HPDE6-E6E7 (cell line): Measurements from ENCODE around the gene GOSR2.
"Not testable (repeated sequence)": the region's sequence is repeated elsewhere in the genome, so short reads cannot be mapped to it uniquely, and the experiment has no call there.

ENCODE experiments used
- DNase-seq: peaks from one replicate; pipeline ENCODE4 v3.0.0; 2011; ENCODE audit warnings: missing footprints; ENCODE audit errors: extremely low spot score

GOSR2 gene

DNA sequence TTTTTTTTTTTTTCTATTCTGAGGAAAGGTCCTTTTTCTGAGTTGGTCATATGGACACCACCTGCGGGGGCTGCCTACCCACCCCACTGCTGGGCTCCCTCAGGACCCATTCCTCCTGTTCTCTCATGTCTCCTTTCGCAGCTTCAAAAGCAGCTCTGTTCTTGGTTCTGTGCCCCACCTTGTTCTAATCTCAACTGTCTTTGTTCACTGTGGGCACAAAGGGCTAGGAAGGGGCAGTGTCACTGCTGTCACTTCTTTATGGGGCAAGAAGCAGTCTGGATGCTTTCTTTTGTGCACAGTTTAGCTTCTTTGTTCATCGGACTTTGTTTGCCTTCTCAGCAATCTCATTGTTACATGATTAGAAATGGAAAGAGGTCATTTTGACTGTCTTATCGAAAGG, 7.1 kb downstream of the GOSR2 start:
- no peak for DNase-seq

DNA sequence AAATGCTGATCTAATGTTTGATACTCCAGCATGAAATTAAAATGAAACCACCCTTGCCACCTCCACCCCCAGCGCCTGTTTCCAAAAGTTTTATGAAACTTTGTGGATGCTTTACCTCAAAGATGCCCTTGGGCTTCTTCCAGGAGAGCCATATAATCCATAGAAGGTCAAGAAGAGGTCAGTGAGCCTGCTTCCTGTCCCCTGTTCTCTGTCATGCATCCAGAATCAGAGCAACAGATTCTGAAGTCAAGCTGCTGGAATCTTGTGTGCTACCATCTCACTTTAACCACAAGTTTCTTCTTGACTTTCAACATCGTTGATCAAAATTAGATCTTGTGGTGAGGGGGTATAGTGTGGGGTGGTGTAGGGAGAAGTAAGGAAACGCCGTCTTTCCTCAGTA, 8.6 kb downstream of the GOSR2 start:
- DNase-seq: no peak

DNA sequence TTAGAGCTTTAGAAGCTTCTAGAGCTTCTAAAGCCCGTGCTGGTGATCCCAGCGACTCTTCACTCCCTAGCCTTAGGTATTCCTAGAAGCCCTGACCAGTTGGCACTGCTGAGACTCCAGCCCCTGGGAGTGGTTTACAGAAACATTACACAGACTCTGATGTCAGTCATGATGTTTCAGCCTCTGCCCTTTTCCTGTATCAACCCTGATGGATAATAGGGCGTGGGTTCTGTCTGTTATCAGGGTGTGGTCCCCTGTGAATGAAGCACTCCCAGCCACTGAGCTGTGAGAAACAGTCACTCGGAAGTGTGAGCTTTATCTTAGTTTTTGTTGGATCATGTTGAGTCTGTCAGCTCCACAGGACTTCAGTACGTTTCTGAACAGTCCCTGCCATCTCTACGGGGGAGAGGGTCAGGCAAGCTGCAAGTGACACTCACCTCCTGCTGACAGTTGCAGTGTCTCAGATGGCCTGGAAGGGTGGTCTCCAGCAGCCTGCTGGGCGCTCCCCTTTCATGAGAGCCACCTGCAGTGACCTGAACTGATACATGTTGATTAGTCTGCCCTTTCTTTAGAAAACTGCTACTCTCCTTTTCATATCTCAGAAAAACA, 12.8 kb downstream of the GOSR2 start:
- no peak for DNase-seq

DNA sequence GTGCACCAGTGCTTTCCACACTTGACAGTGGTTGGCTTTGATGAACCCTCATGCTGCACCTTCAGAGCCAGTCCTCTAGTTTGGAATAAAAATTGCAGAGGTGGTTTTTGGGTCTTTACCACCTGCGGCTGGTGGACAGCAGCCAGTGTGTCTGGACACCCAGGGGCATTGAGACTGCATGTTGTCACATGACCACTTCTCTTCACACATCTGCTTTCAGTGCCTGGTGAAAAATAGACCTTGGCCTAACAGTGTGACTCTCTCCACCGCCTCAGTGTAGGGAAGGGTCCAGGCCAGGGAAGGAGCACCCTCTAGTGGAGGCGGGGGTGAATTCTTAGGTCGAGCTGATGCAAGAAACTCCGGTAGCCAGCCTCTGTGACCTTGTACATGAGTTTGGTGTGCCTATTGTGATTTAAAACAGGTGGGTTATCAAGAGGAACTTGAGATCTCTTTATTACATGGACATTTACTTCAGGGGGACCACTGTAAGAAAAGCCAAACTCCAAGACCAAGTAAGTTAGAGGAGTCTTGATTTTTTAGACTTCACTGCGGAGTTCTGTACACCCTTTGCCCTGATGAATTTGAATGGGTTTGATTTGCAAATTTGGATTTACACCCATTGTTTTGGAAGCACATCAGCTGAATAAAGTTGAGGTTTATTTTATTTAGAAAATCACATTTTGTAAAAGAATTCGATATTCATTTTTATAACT, 17.9 kb downstream of the GOSR2 start:
- peak; percentile 87 for DNase-seq

DNA sequence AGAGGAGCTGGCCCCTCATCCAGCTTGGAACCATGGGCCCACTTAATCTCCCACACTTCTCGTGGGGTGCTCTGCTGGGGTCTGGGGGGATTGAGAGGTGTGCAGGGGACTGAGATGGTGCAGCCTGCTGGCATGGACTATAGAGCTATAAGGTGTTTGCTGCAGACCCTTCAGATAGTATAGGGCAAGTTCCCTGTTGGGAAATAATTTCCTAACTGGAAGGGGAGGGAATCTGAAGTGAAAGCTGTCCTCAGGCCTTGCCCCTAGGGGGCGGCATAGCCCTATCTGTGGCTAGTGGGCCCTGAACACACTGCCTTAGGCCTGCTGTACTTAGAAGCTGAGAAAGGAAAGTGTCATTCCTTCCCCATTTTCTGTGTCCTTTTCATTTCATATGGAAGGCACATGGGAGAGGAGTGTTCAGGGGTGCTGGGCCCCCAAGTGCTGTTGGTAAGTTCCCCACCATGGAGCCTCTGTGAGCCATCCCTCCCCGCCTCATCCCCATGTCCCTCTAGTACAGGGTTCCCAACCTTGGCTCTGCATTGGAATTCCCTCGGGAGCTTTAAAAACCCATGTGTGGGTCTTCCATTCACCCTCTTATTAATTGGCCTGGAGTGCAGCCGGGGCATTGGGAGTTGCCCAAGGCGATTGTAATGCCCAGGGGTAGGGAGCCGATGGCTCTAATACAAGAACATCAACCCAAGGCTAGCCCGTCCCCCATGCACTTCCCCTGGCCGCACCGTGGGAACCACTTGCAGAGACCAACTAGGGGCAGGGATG, 19.7 kb downstream of the GOSR2 start:
- peak; percentile 85 for DNase-seq

DNA sequence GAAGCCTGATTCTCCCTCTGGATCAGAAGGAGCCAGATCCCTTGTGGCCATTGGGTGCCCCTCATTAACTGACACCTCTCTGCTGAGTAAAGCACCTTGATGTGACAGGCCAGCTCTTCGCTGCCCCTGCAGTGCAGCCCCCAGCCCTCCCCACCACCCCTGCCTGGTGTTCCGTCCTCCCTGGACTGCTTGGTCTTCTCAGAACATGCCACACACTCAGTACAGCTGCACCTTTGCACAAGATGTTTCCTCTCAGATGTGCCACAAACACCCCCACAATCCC, 20.2 kb downstream of the GOSR2 start:
- no peak for DNase-seq

DNA sequence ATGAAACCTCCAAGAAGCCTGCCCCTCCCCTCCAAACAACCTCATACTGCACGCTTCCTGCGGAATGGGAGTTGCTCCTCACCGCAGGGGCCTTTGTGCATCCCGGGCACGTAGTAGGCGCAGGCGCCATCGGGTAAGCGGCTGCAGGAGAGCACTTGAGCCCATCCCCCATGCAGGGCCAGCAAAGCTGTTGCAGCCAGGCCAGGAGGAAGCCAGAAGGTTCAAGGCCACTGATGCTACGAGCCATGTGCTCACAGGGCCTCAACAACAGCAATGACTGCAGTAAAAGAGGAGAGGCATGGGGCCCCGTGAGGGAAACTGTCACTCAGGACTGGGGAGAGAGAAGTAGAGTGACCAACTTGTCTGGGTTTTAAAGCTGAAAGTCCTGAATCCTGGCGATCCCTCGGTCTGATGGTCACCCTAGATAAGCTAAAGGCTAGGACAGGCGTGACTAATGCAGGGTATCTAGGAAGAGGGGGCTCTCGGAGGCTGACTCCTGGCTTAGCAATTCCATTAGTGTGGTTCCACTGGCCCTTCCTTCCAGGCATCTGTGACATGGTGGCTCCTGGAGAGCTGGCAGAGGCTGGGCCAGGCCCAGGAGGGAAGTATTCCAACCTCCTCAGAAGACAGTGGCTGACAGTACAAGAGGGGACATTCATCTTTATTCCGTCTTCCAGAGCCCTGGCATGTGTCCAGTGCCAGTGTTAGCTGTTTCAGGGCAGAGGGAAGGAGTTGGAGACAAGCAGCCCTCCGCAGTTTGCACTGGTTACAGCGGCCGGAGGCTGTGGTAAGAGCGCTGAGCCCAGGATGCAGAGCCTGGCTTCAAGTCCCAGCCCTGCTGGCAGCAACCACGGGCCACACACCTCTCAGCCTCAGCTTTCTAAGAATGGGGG, 20.8 kb downstream of the GOSR2 start:
- no peak for DNase-seq

DNA sequence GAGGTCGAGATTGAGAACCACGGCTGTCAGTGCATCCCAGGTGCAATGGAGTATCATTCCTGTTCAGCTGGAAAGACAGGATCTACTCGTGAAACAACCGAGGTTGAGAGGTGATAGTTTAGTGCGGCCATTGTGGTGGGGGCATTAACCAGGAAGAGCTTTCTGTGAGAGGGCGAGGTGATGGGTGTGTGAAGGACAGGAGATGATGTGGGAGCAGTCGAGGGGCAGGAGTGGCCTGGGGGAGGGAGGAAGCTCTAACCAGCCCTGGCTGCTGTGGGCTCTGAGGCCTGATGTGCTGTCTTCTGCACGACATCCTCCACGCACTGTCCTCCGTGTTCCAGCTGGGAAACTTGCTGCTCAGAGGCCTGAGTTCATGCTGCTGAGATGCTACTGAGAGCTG, 22.0 kb downstream of the GOSR2 start:
- no peak for DNase-seq

DNA sequence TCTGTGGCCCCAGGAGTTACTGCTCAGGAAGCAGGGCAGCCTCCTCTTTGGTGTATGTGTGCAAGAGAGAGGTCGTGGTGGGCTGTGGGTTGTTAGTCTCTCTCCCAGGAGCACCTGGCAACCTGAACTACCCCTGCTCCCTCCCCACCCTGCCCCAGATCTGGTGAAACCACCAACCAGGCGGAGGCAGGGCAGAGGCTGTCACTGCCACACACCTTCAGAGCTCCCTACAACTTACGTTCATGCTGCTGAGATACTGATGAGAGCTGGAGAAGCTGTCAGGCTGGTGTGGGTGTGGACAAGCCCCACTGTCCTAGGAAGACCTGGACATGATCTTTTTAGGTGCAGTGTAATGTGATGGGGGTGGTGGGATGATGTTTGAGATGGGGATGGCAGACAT, 24.3 kb downstream of the GOSR2 start:
- no peak for DNase-seq

DNA sequence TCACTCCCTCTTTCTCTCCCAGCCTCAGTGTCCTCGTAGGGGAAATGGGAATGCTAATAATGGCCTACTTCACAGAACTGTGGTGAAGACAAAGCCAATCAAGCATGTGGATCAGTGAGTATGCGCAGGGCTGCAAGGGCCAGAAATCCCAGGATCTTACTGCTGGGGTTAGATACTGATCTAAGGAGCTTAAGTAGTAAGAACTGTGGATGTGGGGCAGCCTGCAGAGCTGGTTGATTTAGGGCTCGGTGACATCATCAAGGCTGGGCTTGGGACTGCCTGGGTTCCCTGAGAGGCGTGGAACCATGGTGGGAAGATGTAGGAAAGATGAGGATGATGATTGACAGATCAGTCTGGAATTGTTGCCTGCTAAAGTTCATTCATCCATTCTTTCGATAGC, 25.6 kb downstream of the GOSR2 start:
- DNase-seq: no peak

DNA sequence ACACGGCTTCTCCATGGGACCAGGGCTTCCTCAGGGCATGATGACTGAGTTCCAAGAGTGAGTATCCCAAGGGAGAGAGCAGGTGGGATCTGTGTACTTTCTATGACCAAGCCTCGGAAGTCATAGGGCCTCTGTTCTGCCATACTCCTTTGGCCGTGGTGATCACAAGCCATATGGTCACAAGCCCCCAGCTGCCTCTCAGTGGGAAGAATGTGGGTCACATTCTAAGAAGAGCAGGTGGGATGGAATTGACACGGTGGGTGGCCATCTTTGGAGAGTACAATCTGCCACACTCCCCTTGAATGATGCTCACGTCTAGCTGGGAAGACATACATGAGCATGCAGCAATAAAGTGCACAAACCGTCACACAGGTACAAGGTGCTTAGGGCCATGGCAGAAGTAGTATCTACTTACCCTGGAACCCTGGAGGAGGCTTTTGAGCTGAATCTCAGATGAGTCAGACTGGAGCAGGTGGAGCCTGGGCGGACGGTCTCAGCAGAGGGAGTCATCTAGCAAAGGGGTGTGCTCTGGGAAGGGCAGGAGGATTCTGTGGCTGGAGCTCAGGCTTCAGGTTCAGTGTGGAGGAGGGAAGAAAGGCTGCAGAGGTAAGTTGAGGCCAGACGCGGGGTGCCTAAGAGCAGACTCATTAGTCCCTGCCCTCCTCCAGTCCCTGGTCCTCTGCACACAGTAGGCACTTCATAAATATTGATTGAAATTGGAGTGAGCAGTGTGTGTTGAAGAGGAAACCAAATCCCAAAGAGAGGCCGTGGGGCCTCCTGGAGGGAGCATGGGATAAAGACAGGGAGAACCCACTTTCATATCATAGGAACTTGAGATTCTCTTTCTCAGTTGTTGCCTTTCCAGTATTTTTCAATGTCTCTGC, 26.6 kb downstream of the GOSR2 start:
- peak; percentile 74 for DNase-seq

DNA sequence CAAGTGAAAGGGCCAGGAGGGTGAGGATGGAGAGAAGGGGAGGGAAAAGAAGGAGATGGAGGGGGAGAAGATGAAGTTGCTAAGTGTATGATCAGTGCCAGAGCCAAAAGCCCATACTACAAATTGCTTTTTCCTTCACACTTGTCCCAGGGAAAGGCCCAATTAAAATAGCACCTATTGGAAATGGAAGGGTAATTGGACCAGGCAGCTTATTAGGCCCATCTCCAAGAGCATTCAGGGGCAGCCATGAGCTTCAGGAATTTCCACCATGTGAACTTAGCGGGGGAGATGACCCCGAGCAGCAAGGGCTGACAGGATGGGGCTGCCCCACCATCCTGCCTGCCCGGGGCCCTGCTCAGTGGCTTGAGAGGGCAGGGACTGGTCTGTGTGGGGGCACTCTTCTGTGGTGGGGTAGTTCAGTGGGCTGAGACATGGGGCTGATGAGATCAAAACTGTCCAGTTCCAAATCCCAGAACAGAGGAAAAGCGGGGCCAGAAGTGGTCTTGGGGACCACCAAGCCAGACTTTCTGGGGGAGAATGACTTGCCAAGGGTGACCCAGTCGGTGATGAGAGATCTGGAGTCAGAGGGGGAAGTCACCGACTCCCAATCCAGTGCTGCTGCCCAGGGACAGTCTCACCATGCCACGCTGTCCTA, 27.5 kb downstream of the GOSR2 start:
- no peak for DNase-seq

DNA sequence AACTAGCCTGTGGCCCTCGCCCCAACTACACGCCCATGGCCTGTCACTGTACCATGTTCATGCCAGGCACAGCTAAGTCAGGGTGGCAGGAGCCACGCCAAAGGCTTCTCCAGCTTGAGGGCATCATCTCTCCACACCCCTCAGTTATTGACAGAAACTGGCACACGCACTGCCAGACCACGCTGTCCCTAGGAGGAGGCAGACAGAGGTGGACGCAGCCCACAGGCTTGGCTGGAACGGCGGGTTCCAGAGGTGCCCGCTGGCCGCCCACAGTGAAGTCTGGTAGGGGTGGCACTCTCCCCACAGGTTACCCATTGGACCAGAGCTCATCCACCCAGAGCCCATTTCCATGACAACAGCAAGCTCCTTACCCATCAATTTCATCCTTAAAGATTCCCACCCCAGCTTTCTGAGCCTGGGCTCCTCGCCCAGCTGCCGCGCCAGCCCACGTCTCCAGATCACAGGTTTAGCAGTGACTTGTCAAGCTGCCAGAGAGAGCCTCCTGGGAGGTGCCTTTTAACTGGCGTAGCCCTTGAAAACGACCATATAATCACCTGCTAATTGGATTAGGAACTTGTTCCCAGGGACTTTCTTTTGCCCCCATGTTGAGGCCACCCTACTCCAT, 28.1 kb downstream of the GOSR2 start:
- no peak for DNase-seq

DNA sequence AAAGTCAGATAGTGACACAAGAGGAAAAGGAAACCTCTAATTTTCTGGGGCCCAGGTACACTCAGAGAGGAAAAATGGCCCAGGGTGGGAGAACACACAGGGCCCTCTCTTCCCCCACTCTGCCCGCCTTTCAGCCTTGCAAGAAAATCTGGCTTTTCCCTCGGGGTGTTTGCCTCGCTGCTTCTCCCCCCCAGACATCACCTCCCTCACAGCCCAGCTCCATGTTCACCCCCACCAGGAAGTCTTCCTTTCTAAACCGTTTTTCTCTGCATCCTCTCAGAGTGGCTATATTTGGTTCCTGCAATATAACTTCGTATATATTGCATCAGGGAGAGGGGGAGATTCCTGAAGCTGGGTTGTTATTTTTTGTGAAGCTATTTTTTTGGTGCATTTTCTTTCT, 28.7 kb downstream of the GOSR2 start:
- no peak for DNase-seq

DNA sequence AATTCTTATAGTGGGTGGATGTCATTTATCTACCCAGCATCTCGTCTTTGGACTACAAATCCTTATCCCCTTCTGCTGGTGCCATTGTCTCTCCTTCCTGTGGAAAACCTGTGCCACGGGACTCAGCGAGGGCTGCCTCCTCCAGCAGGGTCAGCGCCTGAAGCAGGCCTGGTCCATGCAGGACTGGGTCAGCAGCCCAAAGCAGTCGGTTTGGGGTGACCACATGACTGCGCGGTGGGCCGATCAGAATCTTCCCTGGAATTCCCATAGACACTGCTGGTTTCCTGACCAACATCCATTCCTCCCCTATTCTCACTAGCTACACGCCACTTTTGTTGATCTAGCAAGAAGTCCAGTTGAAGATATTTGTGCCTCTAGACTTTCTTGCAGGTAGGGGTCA, 29.2 kb downstream of the GOSR2 start:
- DNase-seq: no peak

DNA sequence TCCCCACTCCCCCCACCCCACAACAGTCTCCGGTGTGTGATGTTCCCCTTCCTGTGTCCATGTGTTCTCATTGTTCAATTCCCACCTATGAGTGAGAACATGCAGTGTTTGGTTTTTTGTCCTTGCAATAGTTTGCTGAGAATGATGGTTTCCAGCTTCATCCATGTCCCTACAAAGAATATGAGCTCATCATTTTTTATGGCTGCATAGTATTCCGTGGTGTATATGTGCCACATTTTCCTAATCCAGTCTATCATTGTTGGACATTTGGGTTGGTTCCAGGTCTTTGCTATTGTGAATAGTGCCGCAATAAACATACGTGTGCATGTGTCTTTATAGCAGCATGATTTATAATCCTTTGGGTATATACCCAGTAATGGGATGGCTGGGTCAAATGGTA, 30.2 kb downstream of the GOSR2 start:
- DNase-seq: not testable (repeated sequence)

DNA sequence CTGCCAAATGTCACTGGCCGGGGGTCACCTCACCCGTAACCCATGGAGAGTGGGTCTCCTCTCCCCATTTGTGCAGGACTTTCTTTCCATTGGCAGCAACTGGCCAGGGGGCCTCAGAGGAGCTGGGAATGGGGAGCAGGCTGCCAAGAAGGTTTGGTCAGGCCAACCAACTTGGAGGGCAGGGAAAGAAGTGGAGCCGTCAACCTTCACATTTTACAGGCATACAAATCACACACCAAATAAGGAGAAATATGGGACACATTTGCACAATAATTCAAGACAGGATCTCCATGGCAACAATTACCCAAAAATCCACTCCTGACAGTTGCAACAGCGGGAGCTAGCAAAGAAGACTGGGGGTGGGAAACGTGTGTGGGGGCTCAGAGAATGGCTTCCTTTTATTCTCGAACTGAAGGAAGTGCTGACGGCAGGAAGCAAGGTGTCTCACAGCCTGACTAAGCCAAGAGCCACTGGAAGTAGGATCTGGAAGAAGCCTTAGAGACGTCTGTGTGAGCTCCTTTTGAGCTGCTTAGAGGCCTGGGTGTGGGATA, 35.2 kb downstream of the GOSR2 start:
- no peak for DNase-seq

DNA sequence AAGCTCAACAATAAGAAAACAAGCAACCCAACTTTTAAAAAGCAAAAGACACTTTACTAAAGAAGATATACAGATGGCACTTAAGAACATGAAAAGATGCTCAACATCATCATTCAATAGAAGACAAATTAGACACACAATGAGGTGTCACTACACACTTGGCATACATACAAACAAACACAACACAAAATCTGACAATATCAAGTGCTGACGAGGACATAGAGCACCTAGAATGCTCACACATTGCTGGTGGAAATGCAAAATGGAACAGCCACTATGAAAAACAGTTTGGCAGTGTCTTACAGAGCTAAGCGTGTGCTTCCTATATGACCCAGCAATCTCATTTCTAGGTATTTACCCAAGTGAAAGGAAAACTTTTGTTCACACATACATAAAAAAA, 37.2 kb downstream of the GOSR2 start:
- DNase-seq: no peak

DNA sequence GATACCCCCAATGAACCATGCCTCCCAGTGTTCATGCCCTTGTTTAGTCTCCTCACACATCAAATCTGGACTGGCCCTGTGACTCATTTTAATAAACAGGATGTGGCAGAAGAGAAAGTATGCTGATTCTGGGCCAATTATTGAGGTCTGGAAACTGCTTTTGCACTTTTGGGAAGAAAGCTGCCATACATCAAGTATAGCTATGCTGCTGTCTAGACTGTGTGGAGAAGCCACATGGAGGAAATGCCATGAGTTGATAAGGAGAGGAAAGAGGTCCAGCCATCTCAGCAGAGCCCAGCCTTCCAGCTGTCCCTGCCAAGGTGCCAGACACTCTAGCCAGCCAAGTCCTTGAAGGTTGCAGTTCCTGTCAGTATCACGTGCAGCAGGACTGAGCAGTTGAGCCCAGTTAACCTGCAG, 39.4 kb downstream of the GOSR2 start:
- no peak for DNase-seq

DNA sequence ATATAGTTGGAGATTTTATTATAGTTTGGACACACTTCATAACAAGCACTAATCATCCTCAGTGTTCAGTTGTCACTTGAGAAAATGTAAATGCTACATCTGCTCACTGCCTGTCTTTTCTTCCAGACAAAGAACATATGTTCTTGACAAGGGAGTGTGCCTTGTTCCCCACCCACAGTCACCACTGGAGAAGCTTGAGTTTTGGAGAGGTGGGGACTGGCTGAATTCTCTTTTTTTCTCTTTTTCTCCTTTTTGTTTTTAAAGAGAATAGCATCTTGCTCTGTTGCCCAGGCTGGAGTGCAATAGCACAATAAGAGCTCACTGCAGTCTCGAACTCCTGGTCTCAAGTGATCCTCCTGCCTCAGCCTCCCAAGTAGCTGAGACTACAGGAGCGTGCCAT, 40.6 kb downstream of the GOSR2 start:
- no peak for DNase-seq
